ENCODE data around the gene TDRD6.
"Not testable (repeated sequence)": the region's sequence is repeated elsewhere in the genome, so short reads cannot be mapped to it uniquely, and the experiment has no call there.

The TDRD6 gene

GRCh38 chr6:46642928-46643751 is 44.5 kb upstream of the TDRD6 start:
- Histone ChIP-seq H3K9me2 (replicated peaks; ENCODE audit: low read depth, low read length) (no peaks in the 10 kb centered on the region), H3K36me3 (ENCODE audit: insufficient read depth, low read length) (no peaks in the 10 kb centered on the region), H3K9ac (ENCODE audit: low read depth, low read length, poor library complexity, severe bottlenecking) (no peak overlapping the region), H3F3A (ENCODE audit: low read depth) (no peaks in the 10 kb centered on the region), H2AFZ (ENCODE audit: low read length) (no peak overlapping the region), H3K9me3 (ENCODE audit: insufficient read depth, low read depth, low read length) (no peaks in the 10 kb centered on the region), H3K27me3 (ENCODE audit: insufficient read depth, low read length, poor library complexity, severe bottlenecking) (no peaks in the 10 kb centered on the region), H3K4me3 (ENCODE audit: low read length, poor library complexity, severe bottlenecking) (no peak overlapping the region), H3K4me1 (ENCODE audit: insufficient read depth, low read length, poor library complexity, severe bottlenecking) (no peaks in the 10 kb centered on the region), H3K4me2 (ENCODE audit: low read depth, low read length, poor library complexity, severe bottlenecking) (no peak overlapping the region), H4K20me1 (ENCODE audit: insufficient read depth, low read length, poor library complexity, severe bottlenecking) (no peaks in the 10 kb centered on the region), H3K79me2 (ENCODE audit: insufficient read depth, low read length) (no peaks in the 10 kb centered on the region)
- TF ChIP-seq CTCF (conservative IDR thresholded peaks at IDR 0.05; ENCODE audit: low read length) (no peak), EZH2phosphoT487 (IDR thresholded peaks at IDR 0.05; ENCODE audit: borderline replicate concordance) (no peak)

- Histone ChIP-seq H4K20me1 (ENCODE audit: insufficient read depth, low read length, poor library complexity, severe bottlenecking) (no peaks in the 10 kb centered on the region), H3K4me2 (ENCODE audit: low read depth, low read length, poor library complexity, severe bottlenecking) (no peak overlapping the region), H3K79me2 (ENCODE audit: insufficient read depth, low read length) (no peaks in the 10 kb centered on the region), H3K4me3 (ENCODE audit: low read length, poor library complexity, severe bottlenecking) (no peak overlapping the region), H3K27me3 (ENCODE audit: insufficient read depth, low read length, poor library complexity, severe bottlenecking) (no peaks in the 10 kb centered on the region), H2AFZ (ENCODE audit: low read length) (no peak overlapping the region), H3K9me3 (ENCODE audit: insufficient read depth, low read depth, low read length) (no peaks in the 10 kb centered on the region), H3K9ac (ENCODE audit: low read depth, low read length, poor library complexity, severe bottlenecking) (no peak overlapping the region), H3K9me2 (replicated peaks; ENCODE audit: low read depth, low read length) (no peaks in the 10 kb centered on the region), H3K4me1 (ENCODE audit: insufficient read depth, low read length, poor library complexity, severe bottlenecking) (no peaks in the 10 kb centered on the region), H3F3A (ENCODE audit: low read depth) (no peaks in the 10 kb centered on the region), H3K36me3 (ENCODE audit: insufficient read depth, low read length) (no peaks in the 10 kb centered on the region)
- TF ChIP-seq CTCF (conservative IDR thresholded peaks at IDR 0.05; ENCODE audit: low read length) (no peak), EZH2phosphoT487 (IDR thresholded peaks at IDR 0.05; ENCODE audit: borderline replicate concordance) (no peak)
Measured at GRCh38 chr6:46645265-46645664, 42.4 kb upstream of the TDRD6 start.

GRCh38 chr6:46648108-46648507 is 39.6 kb upstream of the TDRD6 start:
- H2AFZ ChIP-seq (ENCODE audit: low read length); H3K9me3 ChIP-seq (ENCODE audit: insufficient read depth, low read depth, low read length); H4K20me1 ChIP-seq (ENCODE audit: insufficient read depth, low read length, poor library complexity, severe bottlenecking); H3K36me3 ChIP-seq (ENCODE audit: insufficient read depth, low read length); H3K79me2 ChIP-seq (ENCODE audit: insufficient read depth, low read length); H3K4me1 ChIP-seq (ENCODE audit: insufficient read depth, low read length, poor library complexity, severe bottlenecking); H3K4me2 ChIP-seq (ENCODE audit: low read depth, low read length, poor library complexity, severe bottlenecking); H3K27me3 ChIP-seq (ENCODE audit: insufficient read depth, low read length, poor library complexity, severe bottlenecking); H3K9ac ChIP-seq (ENCODE audit: low read depth, low read length, poor library complexity, severe bottlenecking); H3K9me2 ChIP-seq (replicated peaks; ENCODE audit: low read depth, low read length); H3K4me3 ChIP-seq (ENCODE audit: low read length, poor library complexity, severe bottlenecking); H3F3A ChIP-seq (ENCODE audit: low read depth): not testable (repeated sequence)
